Mesenchymal stem cell (in vitro differentiated cells and primary cell): Measurements from ENCODE around the gene HIVEP3.

Experiments used
- DNase-seq: peaks from one replicate; pipeline ENCODE4 v3.0.0-alpha.2; 2013
- H2AFZ ChIP-seq: one replicate; pipeline ENCODE4 v1.6.1; 2013; ENCODE audit warnings: low read depth, mild to moderate bottlenecking, control low read depth, inconsistent platforms, low read length, moderate library complexity
- H2AK5ac ChIP-seq: 2 replicates; pipeline ENCODE4 v1.6.1; 2013; ENCODE audit warnings: low read length, moderate library complexity, mild to moderate bottlenecking, inconsistent platforms; ENCODE audit not compliant: severe bottlenecking
- H2BK120ac ChIP-seq: one replicate; pipeline ENCODE4 v1.6.1; 2013; ENCODE audit warnings: low read depth, mild to moderate bottlenecking, inconsistent platforms, low read length, moderate library complexity
- H2BK12ac ChIP-seq, 2 experiments: one replicate each; pipeline ENCODE4 v1.6.1; 2013; ENCODE audit warnings: inconsistent platforms in 2 of 2, low read length in 2 of 2, mild to moderate bottlenecking in 2 of 2, moderate library complexity in 2 of 2, control low read depth in 1 of 2
- H2BK15ac ChIP-seq: one replicate; pipeline ENCODE4 v1.6.1; 2013; ENCODE audit warnings: mild to moderate bottlenecking, low read depth, inconsistent platforms; ENCODE audit not compliant: poor library complexity, severe bottlenecking
- H2BK5ac ChIP-seq: 2 replicates; pipeline ENCODE4 v1.6.1; 2013; ENCODE audit warnings: low read depth, mild to moderate bottlenecking, low read length, control low read depth, inconsistent platforms; ENCODE audit not compliant: poor library complexity, severe bottlenecking
- H3K14ac ChIP-seq, 2 experiments: one replicate each; pipeline ENCODE4 v1.6.1; 2013; ENCODE audit warnings: inconsistent platforms in 2 of 2, low read length in 2 of 2, control low read depth in 1 of 2, mild to moderate bottlenecking in 1 of 2, moderate library complexity in 1 of 2
- H3K18ac ChIP-seq, 2 experiments: one replicate each; pipeline ENCODE4 v1.6.1; 2013; ENCODE audit warnings: inconsistent platforms in 2 of 2, low read length in 2 of 2, control low read depth in 1 of 2, low read depth in 1 of 2, mild to moderate bottlenecking in 1 of 2
- H3K23ac ChIP-seq, 2 experiments: one replicate each; pipeline ENCODE4 v1.6.1; 2013; ENCODE audit warnings: inconsistent platforms in 2 of 2, low read length in 2 of 2, mild to moderate bottlenecking in 2 of 2, moderate library complexity in 2 of 2, control low read depth in 1 of 2
- H3K27ac ChIP-seq: 2 replicates; pipeline ENCODE4 v1.5.1; 2013; ENCODE audit warnings: mild to moderate bottlenecking, moderate library complexity, low read length, control low read depth, inconsistent platforms; ENCODE audit not compliant: poor library complexity, severe bottlenecking
- H3K27me3 ChIP-seq, 2 experiments: 2 replicates each; pipeline versions ENCODE4 v1.6.1 to v1.7.0; 2013; ENCODE audit warnings: low read length in 2 of 2, mild to moderate bottlenecking in 2 of 2, moderate library complexity in 2 of 2, control low read depth in 1 of 2, inconsistent platforms in 1 of 2; ENCODE audit not compliant: control insufficient read depth in 1 of 2, insufficient read depth in 1 of 2
- H3K36me3 ChIP-seq, 2 experiments: 2 replicates each; pipeline versions ENCODE4 v1.6.1 to v1.7.0; 2013; ENCODE audit warnings: low read length in 2 of 2, control low read depth in 1 of 2, inconsistent platforms in 1 of 2, low read depth in 1 of 2, mild to moderate bottlenecking in 1 of 2; ENCODE audit not compliant: insufficient read depth in 2 of 2, control insufficient read depth in 1 of 2
- H3K4ac ChIP-seq, 2 experiments: one replicate each; pipeline ENCODE4 v1.6.1; 2013; ENCODE audit warnings: inconsistent platforms in 2 of 2, low read length in 2 of 2, mild to moderate bottlenecking in 2 of 2, moderate library complexity in 2 of 2, control low read depth in 1 of 2, low read depth in 1 of 2
- H3K4me1 ChIP-seq: 2 replicates; pipeline ENCODE4 v1.6.1; 2013; ENCODE audit warnings: low read depth, low read length, control low read depth; ENCODE audit not compliant: control insufficient read depth, insufficient read depth
- H3K4me2 ChIP-seq: 2 replicates; pipeline ENCODE4 v1.6.1; 2013; ENCODE audit warnings: low read length, mild to moderate bottlenecking, inconsistent platforms; ENCODE audit not compliant: poor library complexity, severe bottlenecking
- H3K4me3 ChIP-seq, 2 experiments: 2 replicates each; pipeline versions ENCODE4 v1.5.1 to v1.7.0; 2013; ENCODE audit warnings: low read length in 2 of 2, mild to moderate bottlenecking in 2 of 2, control low read depth in 1 of 2, low read depth in 1 of 2; ENCODE audit not compliant: insufficient read depth in 1 of 2
- H3K79me1 ChIP-seq: replicated peaks from 2 replicates; pipeline ENCODE4 v1.6.1; 2013; ENCODE audit warnings: mild to moderate bottlenecking, control low read depth, low read length, inconsistent platforms; ENCODE audit not compliant: poor library complexity, severe bottlenecking
- H3K9ac ChIP-seq: 2 replicates; pipeline ENCODE4 v1.7.0; 2013; ENCODE audit warnings: mild to moderate bottlenecking, low read length, moderate library complexity
- H3K9me3 ChIP-seq: 2 replicates; pipeline ENCODE4 v1.7.0; 2013; ENCODE audit warnings: mild to moderate bottlenecking, low read length; ENCODE audit not compliant: control insufficient read depth
- H4K8ac ChIP-seq: one replicate; pipeline ENCODE4 v1.6.1; 2013; ENCODE audit warnings: inconsistent platforms, mild to moderate bottlenecking, low read length, moderate library complexity
- H4K91ac ChIP-seq: one replicate; pipeline ENCODE4 v1.6.1; 2013; ENCODE audit warnings: mild to moderate bottlenecking, low read length, inconsistent platforms
- WGBS: methylation state at CpG from one replicate; pipeline ENCODE4 v1.1.7; 2013; ENCODE audit warnings: mixed read lengths; 5-methylcytosine and 5-hydroxymethylcytosine counted together

Gene HIVEP3

DNA sequence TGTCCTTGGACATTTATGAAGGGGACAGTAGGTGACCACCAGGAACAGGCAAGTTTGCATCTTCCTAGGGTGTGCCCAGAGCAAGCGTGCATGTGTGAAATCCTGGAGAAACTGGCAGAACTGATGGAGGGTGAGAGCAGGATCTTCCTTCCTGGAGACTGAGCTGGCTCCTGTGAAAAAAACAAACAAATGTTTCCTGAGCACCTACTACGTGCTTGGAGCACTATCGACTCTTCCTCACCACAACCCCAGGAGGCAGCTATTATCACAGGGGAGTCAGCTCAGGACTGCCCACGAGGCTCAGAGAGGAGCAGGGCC, 432.7 kb downstream of the HIVEP3 start:
- peak overlapping the region; percentile 2 for H4K91ac ChIP-seq
- no peaks in the 10 kb centered on the region for H3K9me3 ChIP-seq
- WGBS: 11% methylated on average over 4 of the region's 4 CpGs
- H3K27me3 ChIP-seq: peaks cover 0 to 49% of the 10 kb centered on the region in 2 experiments
- H3K14ac ChIP-seq: no peak overlapping the region
- H3K27ac ChIP-seq: peak overlapping the region; percentile 95
- H2BK12ac ChIP-seq: peak overlapping the region; percentile 14 to 66
- no peaks in the 10 kb centered on the region for H3K79me1 ChIP-seq
- no peak overlapping the region for H3K4me2 ChIP-seq
- H2BK120ac ChIP-seq: no peak overlapping the region
- H3K4me3 ChIP-seq: no peak overlapping the region
- DNase-seq: no peak
- H3K23ac ChIP-seq: no peak overlapping the region
- no peak overlapping the region for H2BK15ac ChIP-seq
- no peak overlapping the region for H2BK5ac ChIP-seq
- H3K4ac ChIP-seq: peak overlapping the region in 1 of 2 experiments; percentile 6
- H4K8ac ChIP-seq: peak overlapping the region; percentile 16
- H3K36me3 ChIP-seq: no peaks in the 10 kb centered on the region
- H3K9ac ChIP-seq: no peak overlapping the region
- H3K4me1 ChIP-seq: peaks cover 51% of the 10 kb centered on the region
- no peak overlapping the region for H2AFZ ChIP-seq
- peak overlapping the region; percentile 4 to 22 for H3K18ac ChIP-seq
- peak overlapping the region; percentile 6 for H2AK5ac ChIP-seq

DNA sequence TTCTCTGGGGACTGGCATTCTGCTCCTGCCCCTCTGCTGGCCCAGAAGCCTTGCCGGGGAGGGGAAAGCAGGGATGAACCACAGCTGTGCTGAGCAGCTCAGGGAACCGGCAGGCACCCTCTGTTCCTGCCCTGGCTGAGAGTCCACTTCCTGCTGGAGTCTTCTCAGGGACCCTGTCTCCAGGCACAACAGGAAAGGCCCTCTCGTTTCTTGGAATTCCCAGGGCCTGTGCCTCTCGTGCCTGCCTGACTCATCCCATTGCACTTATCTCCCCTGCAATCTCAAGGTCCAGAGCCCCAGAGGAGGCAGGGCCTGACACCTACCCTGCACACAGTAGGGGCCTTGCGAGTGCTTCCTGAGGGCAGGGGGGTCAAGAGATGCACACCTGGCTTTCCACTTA, 433.1 kb downstream of the HIVEP3 start:
- peaks cover 0 to 52% of the 10 kb centered on the region in 2 experiments for H3K27me3 ChIP-seq
- H3K9me3 ChIP-seq: no peaks in the 10 kb centered on the region
- 0% methylated on average over 5 of the region's 5 CpGs for WGBS
- H3K4me1 ChIP-seq: peaks cover 53% of the 10 kb centered on the region
- H3K4ac ChIP-seq: peak overlapping the region in 1 of 2 experiments; percentile 91
- peak overlapping the region; percentile 89 for H4K8ac ChIP-seq
- peak overlapping the region in 1 of 2 experiments; percentile 14 for H3K14ac ChIP-seq
- H2BK15ac ChIP-seq: peak overlapping the region; percentile 78
- H3K79me1 ChIP-seq: no peaks in the 10 kb centered on the region
- peak overlapping the region; percentile 97 for H4K91ac ChIP-seq
- peak overlapping the region; percentile 89 to 96 for H3K18ac ChIP-seq
- H2BK12ac ChIP-seq: peak overlapping the region; percentile 96 to 98
- H2BK120ac ChIP-seq: peak overlapping the region; percentile 83
- H2AFZ ChIP-seq: no peak overlapping the region
- H3K27ac ChIP-seq: peak overlapping the region; percentile 95
- H3K23ac ChIP-seq: no peak overlapping the region
- no peak overlapping the region for H2BK5ac ChIP-seq
- no peaks in the 10 kb centered on the region for H3K36me3 ChIP-seq
- H3K4me3 ChIP-seq: no peak overlapping the region
- H2AK5ac ChIP-seq: peak overlapping the region; percentile 88
- H3K4me2 ChIP-seq: no peak overlapping the region
- H3K9ac ChIP-seq: no peak overlapping the region
- peak; percentile 97 for DNase-seq

DNA sequence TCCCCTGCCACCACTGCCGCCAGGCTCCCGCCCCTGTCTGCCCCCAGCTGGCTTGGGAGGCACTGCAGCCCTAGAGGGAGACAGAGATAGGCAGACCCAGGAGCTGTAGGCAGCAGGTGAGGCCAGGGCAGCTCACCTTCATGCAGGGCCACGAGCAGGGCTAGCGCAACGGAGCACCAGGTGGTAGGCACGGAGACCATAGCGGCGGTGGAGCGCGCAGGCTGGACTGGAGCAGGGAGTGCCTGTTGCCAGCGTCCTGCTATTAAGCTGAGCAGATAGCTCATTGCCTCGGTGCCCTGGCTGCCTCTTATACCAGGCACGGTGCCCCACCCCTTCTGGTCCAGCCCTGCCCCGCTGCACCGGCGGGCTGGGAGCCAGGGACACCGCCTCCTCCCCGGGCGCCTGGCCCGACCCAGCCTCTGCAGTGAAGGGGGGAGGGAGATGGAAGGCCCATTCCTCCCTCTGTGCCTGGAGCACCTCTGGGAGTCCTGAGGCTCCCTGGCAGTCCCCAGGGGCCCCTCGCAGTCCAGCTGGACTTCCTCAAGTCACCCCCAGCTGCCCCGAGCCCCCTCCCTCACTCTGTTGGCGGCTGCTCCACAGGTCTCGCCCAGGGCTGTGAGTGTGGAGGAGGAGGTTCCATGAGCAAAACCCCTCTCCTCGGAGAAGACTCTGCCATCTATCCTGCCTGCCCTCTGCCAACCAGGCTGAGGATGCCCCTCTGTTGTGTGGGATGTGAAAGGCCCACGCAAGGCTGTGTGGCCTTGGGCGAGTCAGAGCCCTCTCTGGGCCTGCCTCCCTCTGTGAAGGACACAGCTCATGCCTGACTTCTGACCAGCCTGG, 434.1 kb downstream of the HIVEP3 start, which contains the start of gene EDN2:
TSS of gene EDN2 (minus strand) at position 282 of the 840 bp plus-strand sequence. CDS start at position 200, 82 bp downstream.
- 84% methylated on average over 21 of the region's 27 CpGs for WGBS
- no peaks in the 10 kb centered on the region for H3K9me3 ChIP-seq
- no peaks in the 10 kb centered on the region for H3K79me1 ChIP-seq

DNA sequence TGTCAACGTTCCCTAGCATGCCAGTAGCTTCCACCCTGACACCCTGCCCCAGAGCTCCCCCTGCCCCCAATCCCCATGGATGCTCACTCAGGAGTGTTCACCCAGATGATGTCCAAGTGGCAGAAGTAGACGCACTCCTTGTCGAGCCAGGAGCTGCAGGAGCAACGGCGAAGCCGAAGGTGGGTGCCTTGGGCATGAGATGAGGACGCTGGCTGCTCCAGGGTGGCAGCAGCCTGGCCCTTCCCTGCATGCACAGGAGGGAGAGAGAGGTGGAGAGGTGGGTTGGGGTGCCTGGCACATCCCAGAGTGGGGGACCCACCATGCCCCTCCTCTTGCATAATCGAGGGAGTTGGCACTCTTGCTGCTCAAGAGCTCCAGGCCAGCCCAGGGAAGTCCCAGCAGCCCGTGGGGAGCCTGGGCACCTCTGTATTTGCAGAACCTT, 434.7 kb downstream of the HIVEP3 start:
- no peak overlapping the region for H2AFZ ChIP-seq
- H3K27ac ChIP-seq: no peak overlapping the region
- no peak overlapping the region for H3K14ac ChIP-seq
- peak overlapping the region; percentile 30 for H2BK120ac ChIP-seq
- H3K9ac ChIP-seq: no peak overlapping the region
- no peaks in the 10 kb centered on the region for H3K9me3 ChIP-seq
- whole genome bisulfite sequencing: 93% methylated on average over 9 of the region's 9 CpGs
- H2BK5ac ChIP-seq: no peak overlapping the region
- peak overlapping the region in 1 of 2 experiments; percentile 67 for H3K4ac ChIP-seq
- peaks cover 62% of the 10 kb centered on the region for H3K4me1 ChIP-seq
- H4K8ac ChIP-seq: no peak overlapping the region
- H2AK5ac ChIP-seq: no peak overlapping the region
- no peaks in the 10 kb centered on the region for H3K79me1 ChIP-seq
- peak overlapping the region; percentile 89 to 96 for H3K18ac ChIP-seq
- peak overlapping the region; percentile 97 for H4K91ac ChIP-seq
- no peak overlapping the region for H3K4me2 ChIP-seq
- H3K4me3 ChIP-seq: no peak overlapping the region
- peaks cover 0 to 49% of the 10 kb centered on the region in 2 experiments for H3K27me3 ChIP-seq
- DNase-seq: no peak
- H3K23ac ChIP-seq: no peak overlapping the region
- H3K36me3 ChIP-seq: no peaks in the 10 kb centered on the region
- H2BK12ac ChIP-seq: peak overlapping the region in 1 of 2 experiments; percentile 98
- H2BK15ac ChIP-seq: peak overlapping the region; percentile 95

More for the DNA sequence above, 434.1 kb downstream of the HIVEP3 start, which contains the start of gene EDN2:
- peak within 1 kb of the TSS; percentile 89 to 96 for H3K18ac ChIP-seq
- H3K27me3 ChIP-seq: peaks cover 0 to 52% of the 10 kb centered on the region in 2 experiments
- no peak within 1 kb of the TSS for H3K4me2 ChIP-seq
- no peak within 1 kb of the TSS for H2AFZ ChIP-seq
- H3K4me1 ChIP-seq: peaks cover 58% of the 10 kb centered on the region
- H2BK15ac ChIP-seq: peak within 1 kb of the TSS; percentile 95
- H2BK12ac ChIP-seq: peak within 1 kb of the TSS; percentile 96 to 98
- peak within 1 kb of the TSS; percentile 97 for H4K91ac ChIP-seq
- H2BK5ac ChIP-seq: no peak within 1 kb of the TSS
- H3K36me3 ChIP-seq: no peaks in the 10 kb centered on the region
- no peak for DNase-seq
- peak within 1 kb of the TSS; percentile 86 to 91 for H3K4ac ChIP-seq
- peak within 1 kb of the TSS; percentile 89 for H4K8ac ChIP-seq
- H3K9ac ChIP-seq: no peak within 1 kb of the TSS
- peak within 1 kb of the TSS; percentile 95 for H3K27ac ChIP-seq
- peak within 1 kb of the TSS; percentile 83 for H2BK120ac ChIP-seq
- peak within 1 kb of the TSS in 1 of 2 experiments; percentile 90 for H3K14ac ChIP-seq
- no peak within 1 kb of the TSS for H3K23ac ChIP-seq
- H3K4me3 ChIP-seq: no peak within 1 kb of the TSS
- H2AK5ac ChIP-seq: peak within 1 kb of the TSS; percentile 88
